A673 (cell line): ENCODE data around the gene ERMP1. TPM values are rescaled to one million over a fixed set of nuclear protein-coding genes. Genes with fewer than 3 reads are reported as not detected.

ENCODE experiments used
- BruUV-seq: library from RNA; stranded (reverse); fragments of 400-500 nt; replicated peaks from 2 replicates; lab custom pipeline; 2021; lab: Mats Ljungman, UMichigan
- CTCF ChIA-PET: fragments of 300-600 bp; sonication (Branson Sonifier 250); formaldehyde crosslinking; loops from one replicate; lab custom pipeline; 2022; ENCODE audit warnings: antibody characterized with exemption; lab: Charles Lee
- POLR2A ChIA-PET: fragments of 300-600 bp; sonication (Branson Sonifier 250); formaldehyde crosslinking; loops from one replicate; lab custom pipeline; 2022; ENCODE audit warnings: antibody characterized with exemption; ENCODE audit not compliant: low non-redundant PET; lab: Charles Lee
- DNase-seq: peaks from one replicate; pipeline ENCODE4 v3.0.0-alpha.2; 2015; ENCODE audit warnings: low spot score
- H3K27ac ChIP-seq: fragments of 200-600 bp; sonication (generic); 2 replicates; pipeline ENCODE4 v1.5.1; 2016; ENCODE audit warnings: mixed run types, low read depth, mild to moderate bottlenecking, mixed read lengths, antibody characterized with exemption, low read length; ENCODE audit not compliant: poor library complexity, severe bottlenecking
- H3K27me3 ChIP-seq: fragments of 200-600 bp; sonication (generic); replicated peaks from 2 replicates; pipeline ENCODE4 v1.6.1; 2017; ENCODE audit warnings: mixed run types, low read depth, mild to moderate bottlenecking, mixed read lengths, antibody characterized with exemption, low read length; ENCODE audit not compliant: insufficient read depth, poor library complexity
- H3K36me3 ChIP-seq: fragments of 200-600 bp; sonication (generic); 2 replicates; pipeline ENCODE4 v1.6.1; 2016; ENCODE audit warnings: mixed run types, mild to moderate bottlenecking, mixed read lengths, antibody characterized with exemption, low read length; ENCODE audit not compliant: insufficient read depth, poor library complexity, severe bottlenecking
- H3K4me1 ChIP-seq: fragments of 200-600 bp; sonication (generic); 2 replicates; pipeline ENCODE4 v1.6.1; 2017; ENCODE audit warnings: mixed run types, mild to moderate bottlenecking, mixed read lengths, antibody characterized with exemption, low read length; ENCODE audit not compliant: insufficient read depth, poor library complexity, severe bottlenecking
- H3K4me3 ChIP-seq: fragments of 200-600 bp; sonication (generic); 2 replicates; pipeline ENCODE4 v1.5.1; 2016; ENCODE audit warnings: low read depth, mixed run types, mild to moderate bottlenecking, mixed read lengths, low read length; ENCODE audit not compliant: poor library complexity, severe bottlenecking
- H3K9me3 ChIP-seq: fragments of 200-600 bp; sonication (generic); 2 replicates; pipeline ENCODE4 v1.6.1; 2016; ENCODE audit warnings: mixed run types, low read depth, mild to moderate bottlenecking, mixed read lengths, antibody characterized with exemption, low read length; ENCODE audit not compliant: poor library complexity, severe bottlenecking
- EZH2 ChIP-seq: fragments of 200-600 bp; sonication (generic); IDR thresholded peaks from 2 replicates; pipeline ENCODE4 v1.6.1; 2017; ENCODE audit warnings: borderline replicate concordance, low read depth, mild to moderate bottlenecking, mixed read lengths, antibody characterized with exemption, low read length; ENCODE audit not compliant: poor library complexity, severe bottlenecking
- intact Hi-C: fragments of 100-400 bp; cut with micrococcal nuclease; formaldehyde crosslinking; loops from one replicate; pipeline ENCODE4 v1.10.0; 2022; ENCODE audit not compliant: unreplicated experiment
- total RNA-seq: library from RNA; stranded (reverse); gene quantifications from 2 replicates; pipeline ENCODE4 v1.2.3, GENCODE V29; 2021
- TF ChIP-seq, protein P1 (sequence below): fragments of 300-800, 200-600 bp; sonication (generic); conservative IDR thresholded peaks from 2 replicates; pipeline ENCODE4 v1.5.1; 2017; ENCODE audit warnings: low read depth, mild to moderate bottlenecking, antibody characterized with exemption, low read length, moderate library complexity, mixed read lengths

ERMP1 gene
- total RNA-seq, 1 experiment from 2014 or later: 11.5 TPM

DNA sequence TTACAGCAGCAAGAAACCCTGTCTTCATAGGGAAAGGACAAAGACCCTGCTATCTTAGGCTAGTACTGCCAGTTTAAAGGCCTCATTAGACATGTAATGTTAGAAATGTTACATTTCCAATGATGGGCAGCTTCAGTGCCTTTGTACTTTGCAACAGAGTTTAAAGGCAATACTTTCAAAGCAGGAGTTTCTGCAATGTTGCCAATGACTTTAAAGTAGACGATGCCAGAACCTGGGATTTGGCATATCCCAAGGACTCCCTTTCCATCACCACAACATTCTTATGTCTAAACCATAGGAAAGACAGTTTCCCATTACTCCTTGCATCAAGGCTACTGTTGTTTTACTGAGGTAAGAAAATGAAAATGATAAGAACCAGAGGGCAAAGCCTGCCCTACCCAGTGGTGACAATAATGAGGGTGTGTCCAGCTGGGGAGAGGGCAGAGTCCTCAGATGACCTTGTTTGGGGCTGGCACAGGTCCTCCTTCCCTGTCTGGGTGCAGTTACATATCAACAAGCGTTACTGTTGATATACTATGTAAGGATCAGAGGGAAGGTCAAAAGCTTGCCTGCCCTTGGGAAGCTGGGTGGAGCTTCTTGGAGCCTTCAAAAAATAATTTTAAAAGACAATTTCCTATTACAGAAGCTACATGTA, 30.3 kb upstream of the ERMP1 start:
- H3K9me3 ChIP-seq: no peaks in the 10 kb centered on the region
- H3K4me1 ChIP-seq: no peaks in the 10 kb centered on the region
- CTCF ChIA-PET: no interaction called here
- POLR2A ChIA-PET: no interaction called here
- TF ChIP-seq EZH2: no peak
- TF ChIP-seq, protein P1, sequence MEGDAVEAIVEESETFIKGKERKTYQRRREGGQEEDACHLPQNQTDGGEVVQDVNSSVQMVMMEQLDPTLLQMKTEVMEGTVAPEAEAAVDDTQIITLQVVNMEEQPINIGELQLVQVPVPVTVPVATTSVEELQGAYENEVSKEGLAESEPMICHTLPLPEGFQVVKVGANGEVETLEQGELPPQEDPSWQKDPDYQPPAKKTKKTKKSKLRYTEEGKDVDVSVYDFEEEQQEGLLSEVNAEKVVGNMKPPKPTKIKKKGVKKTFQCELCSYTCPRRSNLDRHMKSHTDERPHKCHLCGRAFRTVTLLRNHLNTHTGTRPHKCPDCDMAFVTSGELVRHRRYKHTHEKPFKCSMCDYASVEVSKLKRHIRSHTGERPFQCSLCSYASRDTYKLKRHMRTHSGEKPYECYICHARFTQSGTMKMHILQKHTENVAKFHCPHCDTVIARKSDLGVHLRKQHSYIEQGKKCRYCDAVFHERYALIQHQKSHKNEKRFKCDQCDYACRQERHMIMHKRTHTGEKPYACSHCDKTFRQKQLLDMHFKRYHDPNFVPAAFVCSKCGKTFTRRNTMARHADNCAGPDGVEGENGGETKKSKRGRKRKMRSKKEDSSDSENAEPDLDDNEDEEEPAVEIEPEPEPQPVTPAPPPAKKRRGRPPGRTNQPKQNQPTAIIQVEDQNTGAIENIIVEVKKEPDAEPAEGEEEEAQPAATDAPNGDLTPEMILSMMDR: no peak
- no peaks in the 10 kb centered on the region for H3K36me3 ChIP-seq
- intact Hi-C loops: no loop called here
- BruUV-seq: no TSS peak
- no peak for DNase-seq
- H3K4me3 ChIP-seq: no peak overlapping the region
- H3K27me3 ChIP-seq: no peaks in the 10 kb centered on the region
- no peak overlapping the region for H3K27ac ChIP-seq

DNA sequence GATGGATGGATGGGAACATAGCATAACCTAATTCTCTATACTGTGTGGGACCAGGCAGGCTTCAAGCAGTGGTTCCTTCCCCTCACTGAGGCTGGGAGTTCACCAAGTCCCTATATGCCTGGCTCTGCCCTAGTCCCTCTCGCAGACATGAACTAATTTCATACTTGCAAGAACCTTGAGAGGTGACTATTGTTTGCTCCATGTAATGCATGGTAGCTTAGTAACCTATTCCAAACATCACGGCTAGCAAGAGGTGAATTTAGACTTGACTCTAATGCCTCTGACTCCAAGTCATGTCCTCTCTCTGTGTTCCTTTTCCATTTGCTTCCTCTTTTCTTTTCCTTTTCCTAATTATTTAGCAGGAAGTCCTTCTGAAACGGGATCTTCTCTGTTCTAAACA, 25.9 kb upstream of the ERMP1 start:
- no peak overlapping the region for H3K4me3 ChIP-seq
- no peaks in the 10 kb centered on the region for H3K9me3 ChIP-seq
- intact Hi-C loops: no loop called here
- no peak for DNase-seq
- BruUV-seq: no TSS peak
- no peaks in the 10 kb centered on the region for H3K27me3 ChIP-seq
- H3K36me3 ChIP-seq: no peaks in the 10 kb centered on the region
- ChIA-PET CTCF (no interaction called here), POLR2A (no interaction called here)
- TF ChIP-seq EZH2: no peak
- no peak overlapping the region for H3K27ac ChIP-seq
- no peaks in the 10 kb centered on the region for H3K4me1 ChIP-seq

DNA sequence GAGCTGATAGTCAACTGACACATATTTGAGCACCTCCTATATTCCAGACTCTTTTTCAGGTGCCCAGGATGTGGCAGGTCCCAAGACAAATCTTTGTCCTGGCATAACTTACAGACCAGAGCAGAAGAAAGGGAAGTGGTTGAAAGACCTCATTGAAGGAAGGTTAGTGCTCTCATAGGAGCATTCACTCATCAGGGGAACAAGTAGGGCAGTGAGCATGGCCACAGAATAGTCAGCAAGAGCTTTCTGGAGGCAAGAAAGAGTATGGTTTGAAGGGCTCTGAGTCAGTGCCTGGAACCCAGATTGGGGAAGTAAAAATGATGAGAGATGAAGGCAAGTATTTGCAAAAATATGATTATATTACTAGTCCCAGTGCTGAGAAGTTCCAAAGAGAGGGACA, 25.0 kb upstream of the ERMP1 start:
- H3K4me3 ChIP-seq: no peak overlapping the region
- H3K27me3 ChIP-seq: no peaks in the 10 kb centered on the region
- intact Hi-C loops: no loop called here
- no peaks in the 10 kb centered on the region for H3K36me3 ChIP-seq
- H3K27ac ChIP-seq: no peak overlapping the region
- BruUV-seq: no TSS peak
- POLR2A ChIA-PET: no interaction called here
- DNase-seq: no peak
- no peak for TF ChIP-seq EZH2
- TF ChIP-seq, protein P1: no peak
- H3K9me3 ChIP-seq: no peaks in the 10 kb centered on the region
- CTCF ChIA-PET: no interaction called here
- no peaks in the 10 kb centered on the region for H3K4me1 ChIP-seq
